ENCODE measurements around the gene INF2. TPM values are rescaled to one million over a fixed set of nuclear protein-coding genes. Genes with fewer than 3 reads are reported as not detected.

INF2 gene
- total and polyA plus RNA-seq, 4 donors: 22.8 to 72.8 (median 44.0) TPM

Small RNA genes within 50 kb of the gene (small RNA-seq; reads per million reads assigned to genes)
- gene MIR4710 (ENCODE audit: low replicate concordance): not detected

Other genes with a start within 250 kb of the INF2 start
- 1 to 10 TPM in 1 of 2 donors, under 1 TPM in 1; 0.10 to 6.0 TPM for gene C14orf180, start 109.9 kb upstream of the INF2 start, total RNA-seq
- gene C14orf180, start 109.9 kb upstream of the INF2 start, polyA plus RNA-seq (ENCODE audit: insufficient read length in 2 of 2): under 1 TPM; 0.20 to 0.29 TPM
- gene TMEM179, start 84.8 kb upstream of the INF2 start, total RNA-seq: 10 to 100 TPM in 1 of 2 donors, 1 to 10 TPM in 1; 9.4 to 20.5 TPM
- gene TMEM179, start 84.8 kb upstream of the INF2 start, polyA plus RNA-seq (ENCODE audit: insufficient read length in 2 of 2): 10 to 100 TPM; 57.5 to 65.5 TPM
- 10 to 100 TPM in 1 of 2 donors, 1 to 10 TPM in 1; 5.3 to 20.8 TPM for gene ADSS1, start 34.6 kb downstream of the INF2 start, total RNA-seq
- 10 to 100 TPM; 12.0 to 16.2 TPM for gene ADSS1, start 34.6 kb downstream of the INF2 start, polyA plus RNA-seq (ENCODE audit: insufficient read length in 2 of 2)
- gene SIVA1, start 63.5 kb downstream of the INF2 start, total RNA-seq: 10 to 100 TPM; 30.6 to 83.3 TPM
- 10 to 100 TPM; 43.9 to 55.4 TPM for gene SIVA1, start 63.5 kb downstream of the INF2 start, polyA plus RNA-seq (ENCODE audit: insufficient read length in 2 of 2)
- gene AKT1, start 106.1 kb downstream of the INF2 start, total RNA-seq: 100 to 1,000 TPM in 1 of 2 donors, 10 to 100 TPM in 1; 60.3 to 143 TPM
- 100 to 1,000 TPM; 160 to 174 TPM for gene AKT1, start 106.1 kb downstream of the INF2 start, polyA plus RNA-seq (ENCODE audit: insufficient read length in 2 of 2)
- 1 to 10 TPM in 1 of 2 donors, under 1 TPM in 1; 0.99 to 2.3 TPM for gene ZBTB42, start 111.5 kb downstream of the INF2 start, total RNA-seq
- 1 to 10 TPM; 1.8 to 1.9 TPM for gene ZBTB42, start 111.5 kb downstream of the INF2 start, polyA plus RNA-seq (ENCODE audit: insufficient read length in 2 of 2)
- gene CEP170B, start 175.7 kb downstream of the INF2 start, total RNA-seq: 10 to 100 TPM; 11.0 to 15.6 TPM
- gene CEP170B, start 175.7 kb downstream of the INF2 start, polyA plus RNA-seq (ENCODE audit: insufficient read length in 2 of 2): 10 to 100 TPM; 40.5 to 41.4 TPM
- 10 to 100 TPM; 12.9 to 30.7 TPM for gene PLD4, start 235.3 kb downstream of the INF2 start, total RNA-seq
- gene PLD4, start 235.3 kb downstream of the INF2 start, polyA plus RNA-seq (ENCODE audit: insufficient read length in 2 of 2): 10 to 100 TPM; 24.8 to 32.6 TPM

Data from spinal cord (tissue), 4 donors.